ENCODE data around the gene C3. TPM values are rescaled to one million over a fixed set of nuclear protein-coding genes. Genes with fewer than 3 reads are reported as not detected.

C3 gene
- total RNA-seq, 1 donor from 2014 or later: 1.5 TPM

- Histone ChIP-seq H3K4me3 (no peak overlapping the region), H3K4me2 (no peak overlapping the region), H3K27me3 (no peaks in the 10 kb centered on the region), H3K9me3 (ENCODE audit: low read depth) (no peaks in the 10 kb centered on the region), H4K20me1 (ENCODE audit: low read depth) (no peaks in the 10 kb centered on the region), H3K9ac (no peak overlapping the region), H3K27ac (no peak overlapping the region), H3K36me3 (no peaks in the 10 kb centered on the region), H3K4me1 (peaks cover 13% of the 10 kb centered on the region), H2AFZ (replicated peaks) (no peak overlapping the region), H3K79me2 (ENCODE audit: low read depth) (peaks cover 8% of the 10 kb centered on the region), H3F3A (ENCODE audit: low read depth) (peaks cover 10% of the 10 kb centered on the region)
- TF ChIP-seq EZH2 (IDR thresholded peaks at IDR 0.05) (no peak), CTCF (IDR thresholded peaks at IDR 0.05) (no peak), EZH2phosphoT487 (IDR thresholded peaks at IDR 0.05) (no peak)
- H3K36me3 Mint-ChIP-seq: peaks cover 8% of the 10 kb centered on the region
- no peak overlapping the region for H3K4me3 Mint-ChIP-seq
- no peaks in the 10 kb centered on the region for H3K9me3 Mint-ChIP-seq
- no peak overlapping the region for H3K27ac Mint-ChIP-seq
- peaks cover 11% of the 10 kb centered on the region for H3K4me1 Mint-ChIP-seq
- H3K27me3 Mint-ChIP-seq (ENCODE audit: insufficient read depth, low read depth): peaks cover 11% of the 10 kb centered on the region
- no peak for DNase-seq (ENCODE audit: low spot score)
Observed at GRCh38 chr19:6732803-6733337, 12.4 kb upstream of the C3 start.

GRCh38 chr19:6731822-6732221, 11.4 kb upstream of the C3 start:
- Histone ChIP-seq H3F3A (ENCODE audit: low read depth) (peaks cover 7% of the 10 kb centered on the region), H3K4me3 (no peak overlapping the region), H2AFZ (replicated peaks) (no peak overlapping the region), H3K79me2 (ENCODE audit: low read depth) (peaks cover 8% of the 10 kb centered on the region), H3K4me1 (peaks cover 13% of the 10 kb centered on the region), H3K9ac (no peak overlapping the region), H3K9me3 (ENCODE audit: low read depth) (no peaks in the 10 kb centered on the region), H3K36me3 (no peaks in the 10 kb centered on the region), H3K4me2 (no peak overlapping the region), H4K20me1 (ENCODE audit: low read depth) (no peaks in the 10 kb centered on the region), H3K27ac (no peak overlapping the region), H3K27me3 (no peaks in the 10 kb centered on the region)
- DNase-seq (ENCODE audit: low spot score): no peak
- no peak overlapping the region for H3K4me3 Mint-ChIP-seq
- peaks cover 11% of the 10 kb centered on the region for H3K27me3 Mint-ChIP-seq (ENCODE audit: insufficient read depth, low read depth)
- TF ChIP-seq EZH2 (IDR thresholded peaks at IDR 0.05) (no peak), EZH2phosphoT487 (IDR thresholded peaks at IDR 0.05) (no peak)
- H3K36me3 Mint-ChIP-seq: peaks cover 8% of the 10 kb centered on the region
- H3K9me3 Mint-ChIP-seq: no peaks in the 10 kb centered on the region
- H3K4me1 Mint-ChIP-seq: peaks cover 9% of the 10 kb centered on the region
- H3K27ac Mint-ChIP-seq: no peak overlapping the region

GRCh38 chr19:6730941-6731670, 10.7 kb upstream of the C3 start:
- Histone ChIP-seq H3K4me2 (no peak overlapping the region), H3K79me2 (ENCODE audit: low read depth) (peaks cover 5% of the 10 kb centered on the region), H3F3A (ENCODE audit: low read depth) (no peaks in the 10 kb centered on the region), H3K4me1 (peaks cover 9% of the 10 kb centered on the region), H3K36me3 (no peaks in the 10 kb centered on the region), H3K9me3 (ENCODE audit: low read depth) (no peaks in the 10 kb centered on the region), H3K27ac (no peak overlapping the region), H3K9ac (no peak overlapping the region), H3K4me3 (no peak overlapping the region), H4K20me1 (ENCODE audit: low read depth) (no peaks in the 10 kb centered on the region), H3K27me3 (no peaks in the 10 kb centered on the region), H2AFZ (replicated peaks) (no peak overlapping the region)
- TF ChIP-seq EZH2phosphoT487 (IDR thresholded peaks at IDR 0.05) (no peak), EZH2 (IDR thresholded peaks at IDR 0.05) (no peak), CTCF (IDR thresholded peaks at IDR 0.05) (no peak)
- no peak overlapping the region for H3K27ac Mint-ChIP-seq
- DNase-seq (ENCODE audit: low spot score): no peak
- H3K9me3 Mint-ChIP-seq: no peaks in the 10 kb centered on the region
- no peak overlapping the region for H3K4me3 Mint-ChIP-seq
- peaks cover 8% of the 10 kb centered on the region for H3K27me3 Mint-ChIP-seq (ENCODE audit: insufficient read depth, low read depth)
- peaks cover 8% of the 10 kb centered on the region for H3K36me3 Mint-ChIP-seq
- H3K4me1 Mint-ChIP-seq: peaks cover 4% of the 10 kb centered on the region
